Measurements from ENCODE around the gene EPHB4. TPM values are rescaled to one million over a fixed set of nuclear protein-coding genes. Genes with fewer than 3 reads are reported as not detected.

Gene EPHB4
- total RNA-seq, 1 donor from 2014 or later = 20.3 TPM

DNA sequence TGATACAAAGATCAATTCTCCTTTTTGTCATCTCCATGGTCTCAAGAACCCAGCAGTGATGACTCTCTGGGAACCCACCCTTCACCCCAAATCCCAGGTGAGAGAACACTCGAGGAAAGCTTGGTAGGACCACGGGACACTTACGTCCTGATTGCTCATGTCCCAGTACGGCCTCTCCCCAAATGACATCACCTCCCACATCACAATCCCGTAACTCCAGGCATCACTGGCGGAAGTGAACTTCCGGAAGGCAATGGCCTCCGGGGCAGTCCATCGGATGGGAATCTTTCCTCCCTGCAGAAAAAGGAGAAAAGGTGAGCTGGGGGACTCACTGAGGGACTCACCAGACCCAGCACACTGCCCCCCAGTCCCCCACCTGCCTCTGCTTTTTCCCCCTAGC, 21.0 kb downstream of the EPHB4 start:
- no peak for DNase-seq
- Histone ChIP-seq H3K27me3 (ENCODE audit: low read depth) (no peaks in the 10 kb centered on the region), H3K9me3 (replicated peaks) (no peaks in the 10 kb centered on the region), H3K4me3 (no peak overlapping the region), H3K27ac (replicated peaks) (no peak overlapping the region), H3K4me1 (peaks cover 57% of the 10 kb centered on the region), H3K36me3 (peaks cover 70% of the 10 kb centered on the region)
- TF ChIP-seq, protein P1, sequence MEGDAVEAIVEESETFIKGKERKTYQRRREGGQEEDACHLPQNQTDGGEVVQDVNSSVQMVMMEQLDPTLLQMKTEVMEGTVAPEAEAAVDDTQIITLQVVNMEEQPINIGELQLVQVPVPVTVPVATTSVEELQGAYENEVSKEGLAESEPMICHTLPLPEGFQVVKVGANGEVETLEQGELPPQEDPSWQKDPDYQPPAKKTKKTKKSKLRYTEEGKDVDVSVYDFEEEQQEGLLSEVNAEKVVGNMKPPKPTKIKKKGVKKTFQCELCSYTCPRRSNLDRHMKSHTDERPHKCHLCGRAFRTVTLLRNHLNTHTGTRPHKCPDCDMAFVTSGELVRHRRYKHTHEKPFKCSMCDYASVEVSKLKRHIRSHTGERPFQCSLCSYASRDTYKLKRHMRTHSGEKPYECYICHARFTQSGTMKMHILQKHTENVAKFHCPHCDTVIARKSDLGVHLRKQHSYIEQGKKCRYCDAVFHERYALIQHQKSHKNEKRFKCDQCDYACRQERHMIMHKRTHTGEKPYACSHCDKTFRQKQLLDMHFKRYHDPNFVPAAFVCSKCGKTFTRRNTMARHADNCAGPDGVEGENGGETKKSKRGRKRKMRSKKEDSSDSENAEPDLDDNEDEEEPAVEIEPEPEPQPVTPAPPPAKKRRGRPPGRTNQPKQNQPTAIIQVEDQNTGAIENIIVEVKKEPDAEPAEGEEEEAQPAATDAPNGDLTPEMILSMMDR (IDR thresholded peaks at IDR 0.05; ENCODE audit: borderline replicate concordance) = no peak
- intact Hi-C loops (cut with micrococcal nuclease) = loop anchor here (5.0 kb wide), 1 partner anchor 46 kb away; the partner anchor contains the start of gene SLC12A9

DNA sequence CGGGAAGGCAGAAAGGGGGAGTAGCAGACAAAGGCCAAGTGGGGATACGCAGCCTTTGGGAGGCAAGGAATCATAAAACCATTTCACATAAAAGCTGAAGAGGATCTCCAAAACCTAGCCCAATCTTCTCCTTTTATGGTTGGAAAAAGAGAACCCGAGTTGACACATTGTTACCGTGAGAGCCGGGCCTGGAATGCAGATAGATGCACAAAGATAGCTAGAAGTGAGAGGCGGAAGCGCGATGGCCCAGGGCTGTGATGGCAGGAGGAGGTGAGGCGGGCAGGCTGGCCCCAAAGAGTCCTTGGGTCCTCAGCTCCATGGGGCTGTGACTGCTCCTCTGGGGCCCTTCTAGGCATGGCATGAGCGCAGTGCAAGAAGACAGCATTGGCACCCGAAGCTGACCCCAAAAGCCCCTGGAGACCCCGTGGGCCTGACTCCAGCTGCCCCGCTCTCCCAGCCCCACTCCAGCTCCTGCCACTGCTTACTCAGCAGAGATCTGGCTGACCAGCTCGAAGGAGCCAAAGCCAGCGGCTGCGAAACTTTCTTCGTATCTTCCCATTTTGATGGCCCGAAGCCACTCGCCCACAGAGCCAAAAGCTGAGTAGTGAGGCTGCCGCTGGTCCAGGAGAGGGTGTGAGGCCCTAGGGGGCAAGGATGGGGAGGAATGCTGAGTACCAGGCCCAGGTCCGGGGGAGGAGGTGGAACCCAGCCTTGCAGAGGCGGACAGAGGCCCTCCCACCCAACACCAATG, 22.5 kb downstream of the EPHB4 start:
- no peak for DNase-seq
- Histone ChIP-seq H3K36me3 (peaks cover 56% of the 10 kb centered on the region), H3K27ac (replicated peaks) (peak overlapping the region; percentile 66), H3K4me3 (no peak overlapping the region), H3K9me3 (replicated peaks) (no peaks in the 10 kb centered on the region), H3K4me1 (peaks cover 71% of the 10 kb centered on the region), H3K27me3 (ENCODE audit: low read depth) (peaks cover 14% of the 10 kb centered on the region)
- TF ChIP-seq, protein P1 (IDR thresholded peaks at IDR 0.05; ENCODE audit: borderline replicate concordance) = no peak
- intact Hi-C loops (cut with micrococcal nuclease) = loop anchor here (5.0 kb wide), 1 partner anchor 47 kb away; the partner anchor contains the start of gene SLC12A9

DNA sequence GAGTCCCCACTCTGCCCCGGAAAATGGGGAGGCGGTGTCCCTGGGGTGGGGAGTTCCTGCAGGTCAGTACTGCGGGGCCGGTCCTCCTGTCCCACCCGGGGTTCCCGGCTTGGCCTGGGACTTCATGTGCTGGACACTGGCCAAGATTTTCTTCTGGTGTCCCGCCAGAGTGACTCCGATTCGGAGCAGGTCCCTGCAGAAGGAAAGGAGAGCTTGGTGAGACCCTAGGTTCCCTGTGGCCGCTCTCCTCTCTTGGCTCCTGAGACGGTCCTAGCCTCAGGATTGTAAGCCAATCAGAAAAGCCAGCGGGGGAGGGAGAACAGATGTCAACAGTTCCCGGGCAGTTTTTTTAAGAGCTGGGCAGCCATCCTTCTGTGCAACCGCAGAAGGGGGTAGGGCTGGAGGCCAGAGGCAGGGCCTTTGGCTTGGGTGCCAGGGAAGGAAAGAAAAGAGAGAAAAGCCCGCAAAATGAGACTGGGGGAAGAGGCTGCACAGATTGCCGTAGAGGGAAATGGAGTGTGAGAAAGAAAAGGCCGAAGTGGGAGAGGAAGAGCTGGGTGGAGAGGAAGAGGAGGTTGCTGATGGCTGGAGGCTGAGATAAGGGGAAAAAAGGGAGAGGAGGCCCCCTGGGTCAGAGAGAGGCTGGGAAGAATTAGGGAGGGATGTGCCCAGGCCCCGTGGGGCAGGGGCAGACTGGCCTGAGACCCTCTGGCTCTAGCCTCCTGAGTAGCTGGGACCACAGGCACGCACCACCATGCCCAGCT, 23.7 kb downstream of the EPHB4 start:
- peak overlapping the region; percentile 66 for H3K27ac ChIP-seq (replicated peaks)
- peaks cover 43% of the 10 kb centered on the region for H3K36me3 ChIP-seq
- peaks cover 74% of the 10 kb centered on the region for H3K4me1 ChIP-seq
- H3K27me3 ChIP-seq (ENCODE audit: low read depth) = peaks cover 20% of the 10 kb centered on the region
- H3K4me3 ChIP-seq = peak overlapping the region; percentile 29
- intact Hi-C loops (cut with micrococcal nuclease) = no loop called here
- peak; percentile 63 for DNase-seq
- TF ChIP-seq, protein P1 (IDR thresholded peaks at IDR 0.05; ENCODE audit: borderline replicate concordance) = no peak
- no peaks in the 10 kb centered on the region for H3K9me3 ChIP-seq (replicated peaks)

DNA sequence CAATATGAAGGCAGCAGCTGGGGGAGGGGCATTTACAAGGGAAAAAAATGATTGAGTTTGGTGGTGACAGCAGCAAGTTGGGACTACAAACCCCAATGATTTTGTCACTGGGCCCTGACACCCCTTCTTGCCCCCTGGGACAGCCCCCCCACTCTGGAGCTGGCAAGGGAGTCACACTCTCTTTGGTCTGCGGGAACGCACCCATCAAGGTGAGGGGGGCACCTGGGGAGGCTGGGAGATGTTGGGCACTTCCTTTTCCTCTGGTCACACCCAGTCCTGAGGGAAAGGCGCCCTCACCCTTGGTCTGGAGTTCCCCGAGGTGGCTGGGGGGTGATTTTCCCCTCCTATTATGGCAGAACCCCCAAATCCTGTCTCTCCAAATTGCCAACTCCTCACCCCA, 24.4 kb downstream of the EPHB4 start:
- TF ChIP-seq, protein P1 (IDR thresholded peaks at IDR 0.05; ENCODE audit: borderline replicate concordance) = no peak
- Histone ChIP-seq H3K4me1 (peaks cover 74% of the 10 kb centered on the region), H3K27ac (replicated peaks) (peak overlapping the region; percentile 66), H3K9me3 (replicated peaks) (no peaks in the 10 kb centered on the region), H3K36me3 (peaks cover 37% of the 10 kb centered on the region), H3K27me3 (ENCODE audit: low read depth) (peaks cover 20% of the 10 kb centered on the region), H3K4me3 (peak overlapping the region; percentile 29)
- intact Hi-C loops (cut with micrococcal nuclease) = no loop called here
- DNase-seq = no peak

DNA sequence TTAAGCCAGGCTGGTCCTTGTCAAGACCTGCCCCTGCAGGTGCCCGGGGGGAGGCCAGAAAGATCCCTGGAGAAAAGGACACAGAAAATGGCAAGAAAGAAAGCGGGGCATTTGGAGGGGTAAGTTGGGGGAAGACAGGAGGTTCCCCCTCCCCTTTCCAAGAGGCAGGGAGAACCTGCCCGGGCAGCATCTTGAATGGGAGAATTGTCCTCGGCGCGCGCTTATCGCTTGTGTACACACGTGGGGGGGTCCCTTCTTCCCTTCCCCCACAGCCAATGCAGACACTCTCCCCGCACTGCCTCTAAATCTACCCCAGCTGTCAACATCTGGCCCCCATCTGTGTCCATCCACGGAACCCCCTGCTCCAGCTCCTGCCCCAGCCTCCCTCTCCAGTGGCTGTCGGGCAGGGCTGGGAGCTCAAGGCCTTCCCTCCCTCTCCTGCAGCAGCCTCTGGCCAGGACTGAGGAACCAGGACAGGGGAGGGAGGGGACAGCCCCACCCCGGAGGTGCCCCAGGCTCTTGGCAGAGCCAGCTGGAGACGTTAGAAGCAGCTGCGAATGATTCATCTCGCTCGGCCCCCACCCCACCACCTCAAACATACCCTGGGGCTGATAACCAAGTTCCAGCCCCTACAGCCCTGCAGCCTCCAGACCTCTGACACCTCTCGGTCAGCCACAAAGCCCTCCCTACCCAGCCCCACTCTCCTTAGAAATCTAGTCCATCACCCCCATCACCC, 25.3 kb downstream of the EPHB4 start:
- peak; percentile 35 for DNase-seq
- intact Hi-C loops (cut with micrococcal nuclease) = no loop called here
- peaks cover 27% of the 10 kb centered on the region for H3K36me3 ChIP-seq
- peaks cover 21% of the 10 kb centered on the region for H3K27me3 ChIP-seq (ENCODE audit: low read depth)
- no peak overlapping the region for H3K4me3 ChIP-seq
- H3K4me1 ChIP-seq = peaks cover 70% of the 10 kb centered on the region
- TF ChIP-seq, protein P1 (IDR thresholded peaks at IDR 0.05; ENCODE audit: borderline replicate concordance) = no peak
- H3K27ac ChIP-seq (replicated peaks) = peak overlapping the region; percentile 66
- no peaks in the 10 kb centered on the region for H3K9me3 ChIP-seq (replicated peaks)
